ENCODE data around the gene ABHD10. TPM values are rescaled to one million over a fixed set of nuclear protein-coding genes. Genes with fewer than 3 reads are reported as not detected.

ABHD10 gene
- total RNA-seq, 1 experiment from 2014 or later, result 21.8 TPM

DNA sequence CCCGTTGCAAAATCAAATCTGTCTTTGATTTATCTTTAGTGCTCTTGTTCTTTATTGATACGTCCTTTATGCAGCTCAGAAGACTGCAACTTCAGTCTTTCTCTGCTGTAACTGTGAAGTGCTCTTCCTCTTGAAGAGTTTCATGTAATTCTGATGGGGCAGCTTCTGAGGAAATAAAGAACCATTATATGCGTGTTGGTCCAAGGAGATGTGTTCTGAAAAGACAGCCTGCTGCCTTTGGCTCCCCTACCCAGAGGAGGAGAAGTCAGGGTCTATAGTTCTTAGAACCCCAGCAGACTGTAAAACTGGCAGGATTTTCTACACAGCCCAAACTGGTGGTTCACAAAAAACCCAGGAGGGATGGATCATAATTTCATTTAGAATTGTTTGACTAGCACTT, 22.4 kb upstream of the ABHD10 start:
- Histone ChIP-seq H3K27me3 (ENCODE audit: insufficient read depth, low read length) (peaks cover 1% of the 10 kb centered on the region; the same call in 1 of the 2 replicates), H4K91ac (ENCODE audit: insufficient read length, low read depth, low read length) (no peak overlapping the region), H3K4me1 (ENCODE audit: insufficient read depth, low read length) (peaks cover 9% of the 10 kb centered on the region; the same call in 1 of the 2 replicates), H2BK120ac (ENCODE audit: low read depth, low read length, poor library complexity, severe bottlenecking) (no peak overlapping the region), H3K23me2 (ENCODE audit: insufficient read length, low read depth, low read length, poor library complexity, severe bottlenecking) (no peaks in the 10 kb centered on the region), H3K23ac (ENCODE audit: insufficient read length, low read depth, low read length) (no peak overlapping the region), H2BK20ac (ENCODE audit: low read depth, low read length, poor library complexity, severe bottlenecking) (no peak overlapping the region), H3K4me2 (ENCODE audit: insufficient read depth, insufficient read length, low read length) (no peak overlapping the region), H2AK5ac (ENCODE audit: insufficient read length, low read length) (no peak overlapping the region), H3K27ac (ENCODE audit: insufficient read length, low read depth, low read length) (no peak overlapping the region), H2BK5ac (ENCODE audit: insufficient read length, low read length) (no peak overlapping the region), H2BK12ac (ENCODE audit: insufficient read length, low read depth, low read length) (no peak overlapping the region), H3K4ac (ENCODE audit: low read depth, low read length) (no peak overlapping the region), H3K79me2 (ENCODE audit: insufficient read depth, low read length) (no peaks in the 10 kb centered on the region), H3K9me3 (ENCODE audit: control insufficient read depth, low read depth, low read length) (no peaks in the 10 kb centered on the region), H4K8ac (replicated peaks; ENCODE audit: insufficient read length, low read depth, low read length) (no peak overlapping the region), H4K20me1 (ENCODE audit: control insufficient read depth, insufficient read depth, insufficient read length) (no peaks in the 10 kb centered on the region), H3K79me1 (ENCODE audit: insufficient read depth, low read depth, low read length, poor library complexity, severe bottlenecking) (no peaks in the 10 kb centered on the region), H3T11ph (ENCODE audit: low read length) (no peak overlapping the region), H3K14ac (ENCODE audit: insufficient read depth, low read length) (no peak overlapping the region), H4K5ac (ENCODE audit: insufficient read length, low read depth, low read length) (no peak overlapping the region), H3K56ac (ENCODE audit: insufficient read length, low read depth, low read length) (no peak overlapping the region), H2AFZ (ENCODE audit: low read length) (no peak overlapping the region), H3K18ac (ENCODE audit: insufficient read length, low read depth, low read length) (no peak overlapping the region), H3K9ac (ENCODE audit: extremely low read depth, insufficient read length, low read length) (no peak overlapping the region), H2BK15ac (ENCODE audit: low read depth, low read length) (no peak overlapping the region)
- Mint-ChIP-seq H3K9me3 (no peaks in the 10 kb centered on the region; a peak in 1 of 5 replicates), H3K36me3 (ENCODE audit: insufficient read depth in 1 of 3, low read depth in 3 of 3) (peaks cover 0 to 2% (median 0%) of the 10 kb centered on the region in 3 experiments; a peak in 2 of 7 replicates), H3K27ac (peak overlapping the region in 1 of 3 experiments; percentile 45; a peak in 2 of 7 replicates), H3K27me3 (ENCODE audit: low read depth) (peaks cover 22% of the 10 kb centered on the region), H3K4me1 (peaks cover 49 to 51% of the 10 kb centered on the region in 2 experiments), H3K4me3 (no peak overlapping the region; a peak in 1 of 5 replicates)
- no CpG with 5 or more reads among the region's 3 CpGs for WGBS (ENCODE audit: extremely low coverage, insufficient read length, low lambda C conversion rate)
- TF ChIP-seq, protein P1, sequence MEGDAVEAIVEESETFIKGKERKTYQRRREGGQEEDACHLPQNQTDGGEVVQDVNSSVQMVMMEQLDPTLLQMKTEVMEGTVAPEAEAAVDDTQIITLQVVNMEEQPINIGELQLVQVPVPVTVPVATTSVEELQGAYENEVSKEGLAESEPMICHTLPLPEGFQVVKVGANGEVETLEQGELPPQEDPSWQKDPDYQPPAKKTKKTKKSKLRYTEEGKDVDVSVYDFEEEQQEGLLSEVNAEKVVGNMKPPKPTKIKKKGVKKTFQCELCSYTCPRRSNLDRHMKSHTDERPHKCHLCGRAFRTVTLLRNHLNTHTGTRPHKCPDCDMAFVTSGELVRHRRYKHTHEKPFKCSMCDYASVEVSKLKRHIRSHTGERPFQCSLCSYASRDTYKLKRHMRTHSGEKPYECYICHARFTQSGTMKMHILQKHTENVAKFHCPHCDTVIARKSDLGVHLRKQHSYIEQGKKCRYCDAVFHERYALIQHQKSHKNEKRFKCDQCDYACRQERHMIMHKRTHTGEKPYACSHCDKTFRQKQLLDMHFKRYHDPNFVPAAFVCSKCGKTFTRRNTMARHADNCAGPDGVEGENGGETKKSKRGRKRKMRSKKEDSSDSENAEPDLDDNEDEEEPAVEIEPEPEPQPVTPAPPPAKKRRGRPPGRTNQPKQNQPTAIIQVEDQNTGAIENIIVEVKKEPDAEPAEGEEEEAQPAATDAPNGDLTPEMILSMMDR (conservative IDR thresholded peaks at IDR 0.05), result no peak
- no peak for DNase-seq
